Measurements from ENCODE around the gene MPO.

The MPO gene

GRCh38 chr17:58262149-58262548 is 18.6 kb downstream of the MPO start:
- DNase-seq = no peak

- no peak for DNase-seq
These were observed 25.9 kb downstream of the MPO start for GRCh38 chr17:58254803-58255202.

GRCh38 chr17:58253082-58253481 is 27.7 kb downstream of the MPO start:
- no peak for DNase-seq

GRCh38 chr17:58252141-58252540 is 28.6 kb downstream of the MPO start:
- no peak for DNase-seq

GRCh38 chr17:58250344-58251011 is 30.3 kb downstream of the MPO start:
- no peak for DNase-seq

GRCh38 chr17:58249270-58250133 is 31.2 kb downstream of the MPO start:
- DNase-seq = peak; percentile 83

GRCh38 chr17:58248955-58249269 is 31.8 kb downstream of the MPO start:
- DNase-seq = no peak

- DNase-seq = no peak
These were observed 33.0 kb downstream of the MPO start for GRCh38 chr17:58247511-58248363.

- DNase-seq = no peak
These were observed 34.0 kb downstream of the MPO start for GRCh38 chr17:58246781-58247180.

GRCh38 chr17:58246104-58246740 is 34.5 kb downstream of the MPO start:
- no peak for DNase-seq

- no peak for DNase-seq
These were observed 35.2 kb downstream of the MPO start for GRCh38 chr17:58245428-58246103.

GRCh38 chr17:58244963-58245362 is 35.8 kb downstream of the MPO start:
- DNase-seq = no peak

GRCh38 chr17:58242171-58242784 is 38.5 kb downstream of the MPO start:
- DNase-seq = peak; percentile 32

- no peak for DNase-seq
These were observed 40.7 kb downstream of the MPO start for GRCh38 chr17:58239987-58240386.

- no peak for DNase-seq
These were observed 42.5 kb downstream of the MPO start, which contains the start of gene LPO for GRCh38 chr17:58238147-58238634. Gene LPO, plus strand, starts transcription at chr17:58238584. Its CDS starts 4,396 bp downstream, at chr17:58242980.

GRCh38 chr17:58236394-58236793 is 44.3 kb downstream of the MPO start:
- no peak for DNase-seq

- DNase-seq = no peak
These were observed 44.9 kb downstream of the MPO start for GRCh38 chr17:58235821-58236220.

- DNase-seq = no peak
These were observed 46.2 kb downstream of the MPO start for GRCh38 chr17:58234512-58234911.

GRCh38 chr17:58233543-58233942 is 47.2 kb downstream of the MPO start:
- no peak for DNase-seq

- no peak for DNase-seq
These were observed 48.0 kb downstream of the MPO start for GRCh38 chr17:58232707-58233156.

GRCh38 chr17:58231641-58232040 is 49.1 kb downstream of the MPO start:
- DNase-seq = no peak

- no peak for DNase-seq
These were observed 50.9 kb downstream of the MPO start for GRCh38 chr17:58229881-58230280.
